D721Med (cell line): ENCODE results near the gene PAK4.

Source experiments
- DNase-seq: peaks from one replicate; pipeline ENCODE4 v3.0.0; 2011; ENCODE audit warnings: low spot score; ENCODE audit not compliant: insufficient read length
- FAIRE-seq: peaks from 2 replicates; lab custom pipeline; 2011; peaks lifted over from hg19 to GRCh38; lab: Jason Lieb, UNC
- TF ChIP-seq, protein P1 (sequence below): IDR thresholded peaks from 2 replicates; pipeline ENCODE4 v1.5.1; 2012; ENCODE audit warnings: mild to moderate bottlenecking, control low read depth; ENCODE audit not compliant: insufficient read depth; ENCODE audit errors: missing control alignments

The PAK4 gene

DNA sequence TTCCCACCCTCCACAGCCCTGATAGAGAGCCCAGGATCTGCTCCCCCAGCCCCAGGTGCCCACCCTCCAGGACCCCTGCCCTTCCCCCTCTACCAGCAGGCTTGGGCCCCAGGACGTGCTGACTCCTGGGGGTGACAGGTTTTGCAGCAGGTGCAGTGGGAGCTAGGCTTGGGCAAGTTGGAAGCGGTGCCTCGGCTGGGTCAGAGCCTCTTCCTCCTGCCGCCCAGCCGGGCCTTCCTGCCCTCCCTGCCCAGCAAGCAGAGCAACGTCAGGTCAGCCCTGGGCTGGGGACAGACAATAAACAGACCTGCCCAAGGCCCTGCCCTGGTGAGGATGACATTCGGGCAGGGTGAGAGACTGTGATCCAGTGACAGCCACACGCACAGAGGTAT, 62.0 kb downstream of the PAK4 start:
- TF ChIP-seq, protein P1, sequence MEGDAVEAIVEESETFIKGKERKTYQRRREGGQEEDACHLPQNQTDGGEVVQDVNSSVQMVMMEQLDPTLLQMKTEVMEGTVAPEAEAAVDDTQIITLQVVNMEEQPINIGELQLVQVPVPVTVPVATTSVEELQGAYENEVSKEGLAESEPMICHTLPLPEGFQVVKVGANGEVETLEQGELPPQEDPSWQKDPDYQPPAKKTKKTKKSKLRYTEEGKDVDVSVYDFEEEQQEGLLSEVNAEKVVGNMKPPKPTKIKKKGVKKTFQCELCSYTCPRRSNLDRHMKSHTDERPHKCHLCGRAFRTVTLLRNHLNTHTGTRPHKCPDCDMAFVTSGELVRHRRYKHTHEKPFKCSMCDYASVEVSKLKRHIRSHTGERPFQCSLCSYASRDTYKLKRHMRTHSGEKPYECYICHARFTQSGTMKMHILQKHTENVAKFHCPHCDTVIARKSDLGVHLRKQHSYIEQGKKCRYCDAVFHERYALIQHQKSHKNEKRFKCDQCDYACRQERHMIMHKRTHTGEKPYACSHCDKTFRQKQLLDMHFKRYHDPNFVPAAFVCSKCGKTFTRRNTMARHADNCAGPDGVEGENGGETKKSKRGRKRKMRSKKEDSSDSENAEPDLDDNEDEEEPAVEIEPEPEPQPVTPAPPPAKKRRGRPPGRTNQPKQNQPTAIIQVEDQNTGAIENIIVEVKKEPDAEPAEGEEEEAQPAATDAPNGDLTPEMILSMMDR, result no peak
- no peak for FAIRE-seq

DNA sequence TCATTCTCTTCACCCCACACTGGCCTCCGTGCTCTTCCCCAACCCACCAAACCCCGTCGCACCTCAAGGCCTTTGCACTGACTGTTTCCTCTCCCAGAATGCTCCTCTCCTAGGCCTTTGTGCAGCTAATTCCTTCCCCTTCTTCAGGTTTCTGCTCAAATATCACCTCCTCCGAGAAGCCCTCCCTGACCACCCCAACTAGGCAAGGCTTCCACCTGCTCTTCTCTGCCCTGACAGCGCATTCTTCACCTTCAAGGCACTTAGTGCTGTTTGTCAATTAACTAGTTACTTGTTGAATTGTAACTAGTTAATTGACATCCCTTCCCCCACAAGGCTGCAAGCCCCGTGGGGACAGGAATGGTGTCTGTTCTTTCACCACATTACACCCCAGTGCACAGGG, 63.4 kb downstream of the PAK4 start:
- TF ChIP-seq, protein P1, result no peak
- DNase-seq (no peak), FAIRE-seq (no peak)

More for the DNA sequence above, 62.0 kb downstream of the PAK4 start:
- DNase-seq, result no peak

DNA sequence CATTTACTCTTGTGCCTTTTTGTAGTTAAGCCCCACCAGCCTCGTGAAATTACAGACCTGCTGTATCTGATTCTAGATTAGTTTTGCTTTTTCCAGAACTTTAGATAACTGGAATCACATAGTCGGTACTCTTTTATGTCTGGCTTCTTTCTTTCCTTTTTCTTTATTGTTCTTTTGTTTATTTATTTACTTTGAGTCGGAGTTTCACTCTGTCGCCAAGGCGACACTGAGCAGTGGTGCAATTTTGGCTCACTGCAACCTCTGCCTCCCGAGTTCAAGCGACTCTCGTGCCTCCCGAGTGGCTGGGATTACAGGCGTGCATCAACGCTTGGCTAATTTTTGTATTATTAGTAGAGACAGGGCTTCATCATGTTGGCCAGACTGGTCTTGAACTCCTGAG, 65.2 kb downstream of the PAK4 start:
- no peak for FAIRE-seq
- DNase-seq, result no peak

DNA sequence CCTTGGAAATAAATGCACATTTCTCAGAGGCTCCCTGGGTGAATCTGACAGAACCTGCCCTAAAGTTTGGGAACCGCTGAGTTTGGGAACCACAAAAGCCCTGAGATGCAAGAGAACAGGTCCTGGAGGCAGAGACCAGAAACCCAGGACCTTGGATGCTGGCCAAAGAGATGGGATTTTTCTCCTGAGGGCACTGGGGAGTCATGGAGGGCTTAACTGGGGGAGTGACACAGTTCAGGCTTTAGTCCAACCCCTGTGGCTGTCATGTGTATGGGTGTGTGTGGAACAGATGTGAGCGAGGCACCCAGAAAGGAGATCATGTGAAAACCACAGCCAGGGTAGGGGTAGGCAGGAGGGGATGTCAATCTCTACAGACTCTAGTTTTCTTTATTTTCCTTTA, 67.3 kb downstream of the PAK4 start:
- FAIRE-seq (no peak), DNase-seq (no peak)
- TF ChIP-seq, protein P1, result no peak

More for the DNA sequence above, 65.2 kb downstream of the PAK4 start:
- TF ChIP-seq, protein P1, result no peak

DNA sequence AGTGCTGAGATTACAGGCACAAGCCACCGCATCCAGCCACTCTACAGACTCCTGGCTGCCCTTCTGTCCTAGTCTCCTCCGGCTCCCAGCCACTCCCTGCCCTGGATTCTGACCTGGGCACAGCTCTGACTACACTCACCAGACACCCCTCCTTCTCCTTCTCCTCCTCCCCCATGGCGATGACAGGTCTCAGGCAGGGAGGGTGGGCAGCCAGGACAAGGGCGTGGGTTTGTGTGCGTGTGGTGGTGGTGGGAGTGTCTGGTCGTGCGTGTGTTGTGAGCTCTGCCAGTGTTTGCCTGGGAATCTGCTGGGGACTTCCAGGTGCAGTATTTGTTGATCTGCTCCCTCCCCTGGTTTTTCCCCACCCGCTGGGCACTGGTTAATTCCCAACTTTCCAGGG, 68.2 kb downstream of the PAK4 start:
- TF ChIP-seq, protein P1, result no peak
- no peak for FAIRE-seq
- DNase-seq, result no peak

DNA sequence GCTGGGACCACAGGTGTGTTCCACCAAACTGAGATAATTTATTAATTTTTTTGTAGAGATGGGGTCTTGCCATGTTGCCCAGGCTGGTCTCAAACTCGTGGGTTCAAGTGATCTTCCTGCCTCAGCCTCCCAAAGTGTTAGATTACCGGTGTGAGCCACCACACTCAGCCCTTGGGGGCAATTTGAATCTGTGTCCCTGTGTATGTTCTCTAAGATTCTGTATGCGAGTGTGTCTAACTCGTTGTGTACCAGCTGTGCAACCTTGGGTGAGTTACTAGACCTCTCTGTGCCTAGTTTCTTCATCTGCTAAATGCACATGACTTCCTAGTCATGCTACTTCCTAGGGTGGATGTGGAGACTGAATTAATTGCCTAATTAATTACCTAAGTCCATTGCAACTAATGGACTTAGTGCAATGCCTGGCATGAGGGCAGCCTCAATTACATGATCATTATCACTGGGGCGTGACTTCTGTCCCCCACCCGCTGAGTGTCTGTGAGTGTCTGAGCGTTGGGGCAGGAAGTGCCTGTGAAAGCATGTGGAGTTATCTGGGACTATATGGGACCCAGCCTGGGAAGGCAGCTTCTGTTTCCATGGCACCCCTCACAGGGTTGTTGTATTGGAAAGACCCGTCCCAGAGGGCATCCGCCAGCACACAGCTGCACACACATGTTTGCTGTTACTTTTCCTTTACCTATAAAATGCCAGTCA, 69.4 kb downstream of the PAK4 start:
- FAIRE-seq (no peak), DNase-seq (no peak)
- TF ChIP-seq, protein P1, result no peak

DNA sequence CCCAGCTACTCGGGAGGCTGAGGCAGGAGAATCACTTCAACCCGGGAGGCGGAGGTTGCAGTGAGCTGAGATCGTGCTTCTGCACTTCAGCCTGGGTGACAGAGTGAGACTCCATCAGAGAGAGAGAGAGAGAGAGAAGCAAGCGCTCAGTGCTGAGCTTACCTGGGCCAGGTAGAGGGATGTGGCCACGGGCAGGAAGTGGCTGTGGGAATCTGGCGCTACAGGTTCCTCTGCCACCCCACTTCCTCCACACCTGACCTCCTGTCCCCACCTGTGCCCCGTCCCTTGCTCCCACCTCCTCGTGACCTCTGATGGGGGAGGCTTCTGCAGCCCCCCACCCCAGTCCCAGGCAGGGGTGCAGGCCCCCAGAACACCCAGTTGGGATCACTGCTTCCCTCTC, 70.2 kb downstream of the PAK4 start:
- no peak for DNase-seq
- TF ChIP-seq, protein P1, result no peak
- no peak for FAIRE-seq
